MV-4-11 (cell line): ENCODE measurements around the gene JSRP1.

Experiments
- DNase-seq: peaks from one replicate; lab custom pipeline; 2025; lab: John Stamatoyannopoulos, UW

The JSRP1 gene

GRCh38 chr19:2255982-2256685 lies at the start of gene JSRP1:
Gene JSRP1, minus strand, starts transcription at chr19:2256417. Its CDS starts 1,103 bp downstream, at chr19:2255314.
- DNase-seq = no peak

DNA sequence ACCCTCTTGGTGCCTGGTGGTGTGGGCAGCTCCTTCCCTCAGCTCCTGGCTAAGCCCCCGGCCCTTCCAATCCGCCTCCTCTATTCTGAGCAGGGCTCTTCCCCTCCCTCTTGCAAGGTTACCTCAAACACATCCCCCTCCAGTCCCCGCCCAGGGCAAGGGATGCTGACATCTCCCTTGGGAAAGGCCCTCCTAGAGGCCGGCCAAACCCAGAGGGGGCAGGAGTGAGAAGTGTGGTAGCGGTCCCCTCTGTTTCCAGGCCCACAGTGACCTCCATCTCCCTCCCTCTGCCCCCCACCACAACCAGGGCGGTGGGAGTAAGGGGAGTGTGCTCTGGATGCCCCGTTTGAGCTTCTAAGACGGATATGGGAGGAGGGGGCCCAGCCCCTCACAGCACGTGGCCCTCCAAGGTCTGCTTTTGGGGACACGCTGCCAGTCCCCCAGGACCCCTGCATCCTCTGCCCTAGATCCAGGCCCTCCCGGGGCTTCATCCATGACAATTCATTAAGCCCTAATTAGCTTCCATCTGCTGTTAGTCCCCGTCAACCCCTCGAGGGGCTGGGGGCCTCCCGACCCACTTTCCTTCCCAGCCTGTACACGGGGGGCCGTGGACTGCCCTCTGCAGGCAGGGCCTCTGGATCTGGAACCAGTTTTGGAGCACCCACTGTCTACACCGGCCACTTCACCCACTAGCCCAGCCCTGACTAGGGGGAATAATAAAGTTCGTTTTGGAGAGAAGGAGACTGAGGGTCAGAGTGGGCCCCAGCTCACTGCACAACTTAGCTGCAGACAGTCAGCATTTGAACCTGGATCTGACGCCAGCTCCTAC lies 49.4 kb upstream of the JSRP1 start:
- DNase-seq = no peak

- no peak for DNase-seq
These were observed 47.1 kb upstream of the JSRP1 start for GRCh38 chr19:2303211-2303798.

GRCh38 chr19:2302319-2303210 lies 46.3 kb upstream of the JSRP1 start:
- DNase-seq = peak; percentile 51

GRCh38 chr19:2300533-2300932 lies 44.3 kb upstream of the JSRP1 start:
- no peak for DNase-seq

DNA sequence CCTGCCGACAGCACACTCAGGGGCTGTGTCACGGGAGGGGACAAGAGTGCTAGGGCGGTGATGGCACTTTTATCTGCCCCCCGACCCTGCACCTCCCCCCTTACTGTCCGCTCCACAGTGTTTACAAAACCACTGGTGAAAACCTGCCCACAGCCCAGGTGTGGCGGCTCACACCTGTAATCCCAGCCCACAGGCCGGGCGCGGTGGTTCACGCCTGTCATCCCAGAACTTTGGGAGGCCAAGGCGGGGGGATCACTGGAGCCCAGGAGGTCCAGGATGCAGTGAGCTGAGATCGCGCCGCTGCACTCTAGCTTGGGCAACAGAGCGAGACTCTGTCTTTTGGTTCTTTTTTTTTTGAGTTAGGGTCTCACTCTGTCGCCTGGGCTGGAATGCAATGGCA lies 39.9 kb upstream of the JSRP1 start:
- no peak for DNase-seq

- no peak for DNase-seq
These were observed 38.6 kb upstream of the JSRP1 start for GRCh38 chr19:2294687-2295335.

GRCh38 chr19:2291185-2291751 lies 35.1 kb upstream of the JSRP1 start:
- DNase-seq = no peak

- DNase-seq = no peak
These were observed 34.4 kb upstream of the JSRP1 start for GRCh38 chr19:2290441-2291184.

DNA sequence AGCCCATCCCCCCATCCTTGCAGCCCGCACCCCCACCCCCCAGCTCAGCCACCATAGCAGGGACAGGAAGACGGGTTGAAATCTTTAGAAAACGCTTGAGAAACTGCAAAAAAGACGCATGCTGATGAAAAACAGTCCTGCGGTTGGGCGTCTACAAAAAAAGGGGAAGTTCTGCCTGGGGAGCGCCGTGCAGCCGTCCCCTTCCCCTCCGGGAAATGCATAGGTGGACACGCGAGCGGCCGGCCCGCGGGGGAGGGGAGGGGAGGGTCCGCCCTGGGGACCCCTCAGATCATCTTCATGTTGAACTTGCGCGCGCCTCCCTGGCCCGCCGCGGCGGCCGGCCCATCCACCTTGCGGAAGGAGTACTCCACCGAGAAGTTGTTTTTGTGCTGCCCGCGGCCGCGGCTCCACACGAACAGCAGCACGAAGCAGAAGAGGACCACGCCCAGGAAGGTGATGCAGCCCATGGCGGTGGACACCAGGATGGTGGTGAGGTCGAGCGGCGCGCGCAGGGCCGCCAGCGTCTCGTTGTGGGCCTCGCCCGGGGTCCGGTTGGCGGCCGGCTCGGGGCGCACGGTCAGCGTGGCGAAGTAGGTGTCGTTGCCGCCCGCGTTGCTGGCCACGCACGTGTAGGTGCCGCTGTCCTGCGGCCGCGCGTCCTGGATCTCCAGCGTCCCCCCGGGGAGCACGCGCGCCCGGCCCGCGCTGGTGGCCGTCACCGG lies 33.7 kb upstream of the JSRP1 start:
- DNase-seq = peak; percentile 97

DNA sequence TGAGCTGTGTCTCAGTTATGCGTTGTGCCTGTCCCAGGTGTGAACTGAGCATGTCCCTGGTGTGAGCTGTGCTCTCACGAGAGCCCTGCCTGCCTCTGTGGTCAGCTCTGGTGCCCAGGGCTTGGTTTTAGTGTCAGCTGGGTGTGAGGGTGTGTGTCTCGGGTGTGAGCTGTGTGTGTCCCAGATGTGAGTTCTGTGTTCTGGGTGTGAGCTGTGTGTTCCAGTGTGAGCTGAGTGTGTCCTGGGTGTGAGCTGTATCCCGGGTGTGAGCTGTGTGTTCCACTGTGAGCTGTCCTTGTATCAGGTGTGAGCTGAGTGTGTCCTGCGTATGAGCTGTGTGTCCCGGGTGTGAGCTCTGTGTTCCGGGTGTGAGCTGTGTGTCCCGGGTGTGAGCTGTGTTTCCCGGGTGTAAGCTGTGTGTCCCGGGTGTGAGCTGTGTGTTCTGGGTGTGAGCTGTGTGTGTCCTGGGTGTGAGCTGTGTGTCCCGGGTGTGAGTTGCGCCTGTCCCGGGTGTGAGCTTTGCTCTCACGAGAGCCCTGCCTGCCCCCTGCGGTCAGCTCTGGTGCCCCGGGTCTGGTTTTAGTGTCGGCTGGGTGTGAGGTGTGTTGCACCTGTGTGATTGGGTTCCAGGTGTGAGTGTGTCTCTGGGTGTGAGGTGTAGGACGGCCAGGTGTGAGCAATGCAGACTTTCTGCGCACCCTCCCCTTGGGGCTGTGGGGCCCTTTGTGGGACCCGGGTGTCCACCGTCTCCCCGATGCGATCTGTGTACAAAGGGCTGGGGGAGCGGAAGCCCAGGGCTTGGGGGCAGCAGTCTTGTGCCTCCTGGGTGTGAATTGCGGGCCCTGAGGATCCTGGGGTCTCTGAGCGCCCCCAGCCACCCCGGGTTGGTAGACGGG lies 32.8 kb upstream of the JSRP1 start:
- no peak for DNase-seq

DNA sequence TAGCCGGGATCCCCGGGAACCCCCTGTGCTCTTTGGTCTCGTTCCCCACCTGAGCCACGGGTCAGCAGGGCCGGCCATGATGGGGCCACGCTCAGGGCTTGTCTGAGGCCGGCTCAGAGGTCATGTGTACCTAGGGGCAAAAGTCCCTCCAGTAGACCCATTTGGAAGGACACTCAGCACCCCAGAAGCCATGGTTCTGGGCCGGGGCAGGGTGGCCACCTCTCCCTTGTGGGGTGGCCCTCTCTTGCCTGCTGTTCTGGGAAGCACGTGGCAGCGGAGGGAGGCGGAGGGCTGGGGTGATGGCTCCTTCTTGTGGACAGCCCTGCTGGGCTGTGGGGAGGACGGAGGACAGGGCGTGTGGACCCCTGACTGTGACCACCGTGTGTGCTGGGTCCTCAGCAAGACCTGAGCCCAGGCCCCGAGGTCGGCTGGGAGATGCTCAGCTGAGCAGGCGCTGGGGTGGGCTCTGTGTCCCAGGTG lies 32.2 kb upstream of the JSRP1 start:
- DNase-seq = no peak

- DNase-seq = no peak
These were observed 31.5 kb upstream of the JSRP1 start for GRCh38 chr19:2287585-2288337.

DNA sequence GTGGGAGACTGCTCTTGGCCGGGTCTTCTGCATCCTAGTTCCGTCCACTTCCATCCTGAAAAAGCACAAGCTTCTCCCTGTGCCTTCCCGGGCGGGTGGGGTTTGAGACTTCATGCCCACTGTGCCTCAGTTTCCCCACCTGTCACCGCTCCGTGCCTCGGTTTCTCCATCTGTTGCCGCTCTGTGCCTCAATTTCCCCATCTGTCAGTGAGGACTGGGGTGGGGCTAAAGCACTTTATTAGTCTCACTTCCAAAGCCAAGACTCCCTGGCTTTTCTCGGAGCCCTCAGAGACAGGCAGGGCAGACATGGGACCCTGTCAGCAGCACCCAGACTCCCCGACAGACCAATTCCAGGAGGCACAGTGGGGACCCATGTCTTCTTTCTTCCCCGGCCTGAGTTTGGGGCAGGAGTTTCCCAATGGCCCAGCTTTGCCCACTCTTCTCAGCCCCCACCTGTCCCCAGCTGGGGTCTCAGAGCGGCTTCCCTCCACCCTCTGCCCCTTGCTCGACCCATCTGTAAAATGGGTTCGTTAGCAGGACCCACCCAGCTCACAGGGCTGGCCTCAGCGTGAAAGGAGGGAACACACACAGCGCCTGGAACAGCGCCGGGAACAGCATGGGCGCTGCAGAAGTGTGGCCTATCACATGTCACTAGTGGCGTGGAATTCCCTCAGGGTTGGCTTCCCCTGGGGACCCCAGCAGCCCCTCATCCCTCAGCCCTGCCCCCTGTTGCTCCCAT lies 30.4 kb upstream of the JSRP1 start:
- no peak for DNase-seq

DNA sequence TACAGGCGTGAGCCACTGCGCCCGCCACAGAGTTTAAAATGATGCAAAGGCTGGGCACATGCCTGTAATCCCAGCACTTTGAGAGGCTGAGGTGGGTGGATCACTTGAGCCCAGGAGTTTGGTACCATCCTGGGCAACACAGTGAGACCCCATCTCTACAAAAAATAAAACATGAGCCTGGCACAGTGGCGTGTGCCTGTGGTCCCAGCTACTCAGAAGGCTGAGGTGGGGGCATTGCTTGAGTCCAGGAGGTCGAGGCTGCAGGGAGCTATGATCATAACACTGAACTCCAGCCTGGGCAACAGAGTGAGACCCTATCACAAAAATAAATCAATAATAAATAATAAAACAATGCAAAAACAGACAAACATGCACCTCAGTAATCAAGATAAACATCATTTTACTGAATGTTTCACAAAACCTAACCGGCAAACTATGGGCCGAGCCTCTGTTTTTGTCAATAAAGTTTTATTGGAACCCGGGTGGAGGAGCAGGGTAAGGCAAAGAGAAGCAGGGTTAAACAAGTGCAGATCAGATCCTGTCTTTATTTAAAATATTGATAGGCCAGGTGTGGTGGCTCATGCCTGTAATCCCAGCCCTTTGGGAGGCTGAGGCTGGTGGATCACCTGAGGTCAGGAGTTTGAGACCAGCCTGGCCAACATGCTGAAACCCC lies 27.8 kb upstream of the JSRP1 start:
- no peak for DNase-seq

DNA sequence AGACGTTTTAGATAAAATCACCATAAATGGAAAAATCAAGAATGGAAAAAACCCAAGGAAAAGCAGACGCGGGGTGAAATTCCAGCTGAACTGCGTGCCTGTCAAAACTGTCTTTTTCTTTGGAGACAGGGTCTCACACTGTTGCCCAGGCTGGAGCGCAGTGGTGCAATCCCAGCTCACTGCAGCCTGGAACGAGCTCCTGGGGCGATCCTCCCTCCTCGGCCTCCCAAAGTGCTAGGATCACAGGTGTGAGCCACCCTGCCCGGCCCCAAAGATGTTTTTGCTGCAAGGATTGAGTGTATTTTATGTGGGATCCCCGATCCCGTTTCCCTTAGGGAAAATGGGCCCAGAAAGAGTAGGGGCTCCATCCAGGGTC lies 26.6 kb upstream of the JSRP1 start:
- no peak for DNase-seq
